ENCODE results near the gene TESK1. TPM values are rescaled to one million over a fixed set of nuclear protein-coding genes. Genes with fewer than 3 reads are reported as not detected.

The TESK1 gene
- total RNA-seq, 4 donors from 2014 or later: 23.2 to 44.3 (median 37.6) TPM

GRCh38 chr9:35606138-35606504 is 1.1 kb downstream of the TESK1 start:
- Histone ChIP-seq H3K27me3 (no peaks in the 10 kb centered on the region), H3K27ac (no peak overlapping the region), H3K9me3 (no peaks in the 10 kb centered on the region), H3K4me3 (replicated peaks in 1 of 3) (peak overlapping the region; percentile 30 to 91 (median 53)), H3K4me1 (peaks cover 12 to 21% of the 10 kb centered on the region in 2 donors), H3K36me3 (peaks cover 17 to 19% of the 10 kb centered on the region in 2 donors)
- 7 to 8% methylated on average over 5 of the region's 5 CpGs for WGBS, 2 donors
- TF ChIP-seq CTCF (IDR thresholded peaks at IDR 0.05): no peak
- no peak for TF ChIP-seq POLR2A (IDR thresholded peaks at IDR 0.05)
- intact Hi-C loops (cut with DNase I): loop anchor here (5.0 kb wide), 1 partner anchor 41 kb away; no protein-coding TSS in a partner anchor
- no peak for DNase-seq

- H3K27me3 ChIP-seq: no peaks in the 10 kb centered on the region
- H3K4me3 ChIP-seq (replicated peaks in 1 of 3): no peak overlapping the region
- H3K36me3 ChIP-seq: peaks cover 17 to 19% of the 10 kb centered on the region in 2 donors
- intact Hi-C loops (cut with DNase I): loop anchor here (5.0 kb wide), 1 partner anchor 41 kb away; no protein-coding TSS in a partner anchor
- H3K4me1 ChIP-seq: peaks cover 12 to 21% of the 10 kb centered on the region in 2 donors
- TF ChIP-seq CTCF (IDR thresholded peaks at IDR 0.05): no peak
- TF ChIP-seq POLR2A (IDR thresholded peaks at IDR 0.05): no peak
- no peak for DNase-seq
- H3K27ac ChIP-seq: no peak overlapping the region
- H3K9me3 ChIP-seq: no peaks in the 10 kb centered on the region
- WGBS, 2 donors: 88 to 90% methylated on average over 7 of the region's 7 CpGs
Measured at GRCh38 chr9:35606726-35607125, 1.7 kb downstream of the TESK1 start.

DNA sequence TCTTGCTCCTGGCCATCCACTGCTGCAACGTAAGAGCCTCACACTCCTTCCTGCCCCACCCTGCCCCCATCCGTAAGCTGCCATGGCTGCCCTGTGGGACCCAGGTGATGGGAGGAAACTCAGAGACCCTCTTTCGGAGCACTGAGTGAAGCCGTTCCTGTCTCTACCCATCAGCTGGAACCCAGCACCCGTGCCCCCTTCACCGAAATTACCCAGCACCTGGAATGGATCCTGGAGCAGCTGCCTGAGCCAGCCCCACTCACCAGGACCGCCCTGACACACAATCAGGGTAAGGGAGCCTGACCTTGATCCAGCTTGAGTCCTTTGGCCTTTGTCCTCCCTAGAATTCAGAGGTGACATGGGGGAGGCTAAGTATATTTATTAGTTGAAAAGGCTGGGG is 3.2 kb downstream of the TESK1 start:
- no peak for DNase-seq
- no peak overlapping the region for H3K4me3 ChIP-seq (replicated peaks in 1 of 3)
- H3K27me3 ChIP-seq: no peaks in the 10 kb centered on the region
- H3K9me3 ChIP-seq: no peaks in the 10 kb centered on the region
- 92% methylated on average over 7 of the region's 7 CpGs for WGBS, 2 donors
- no peak overlapping the region for H3K27ac ChIP-seq
- H3K36me3 ChIP-seq: peaks cover 17 to 19% of the 10 kb centered on the region in 2 donors
- H3K4me1 ChIP-seq: peaks cover 10 to 16% of the 10 kb centered on the region in 2 donors
- intact Hi-C loops (cut with DNase I): loop anchor here (5.0 kb wide), 1 partner anchor 39 kb away; no protein-coding TSS in a partner anchor
- no peak for TF ChIP-seq POLR2A (IDR thresholded peaks at IDR 0.05)
- no peak for TF ChIP-seq CTCF (IDR thresholded peaks at IDR 0.05)

- TF ChIP-seq CTCF (IDR thresholded peaks at IDR 0.05) (no peak), POLR2A (IDR thresholded peaks at IDR 0.05) (no peak)
- H3K27ac ChIP-seq: no peak overlapping the region
- peaks cover 17 to 19% of the 10 kb centered on the region in 2 donors for H3K36me3 ChIP-seq
- 93 to 94% methylated on average over 22 to 27 of the region's 31 CpGs for WGBS, 2 donors
- H3K9me3 ChIP-seq: no peaks in the 10 kb centered on the region
- intact Hi-C loops (cut with DNase I): loop anchor here (5.0 kb wide), 1 partner anchor 38 kb away; no protein-coding TSS in a partner anchor
- DNase-seq: no peak
- peaks cover 9 to 12% of the 10 kb centered on the region in 2 donors for H3K4me1 ChIP-seq
- H3K27me3 ChIP-seq: no peaks in the 10 kb centered on the region
- H3K4me3 ChIP-seq (replicated peaks in 1 of 3): no peak overlapping the region
Measured at GRCh38 chr9:35609001-35609819, 4.1 kb downstream of the TESK1 start.

DNA sequence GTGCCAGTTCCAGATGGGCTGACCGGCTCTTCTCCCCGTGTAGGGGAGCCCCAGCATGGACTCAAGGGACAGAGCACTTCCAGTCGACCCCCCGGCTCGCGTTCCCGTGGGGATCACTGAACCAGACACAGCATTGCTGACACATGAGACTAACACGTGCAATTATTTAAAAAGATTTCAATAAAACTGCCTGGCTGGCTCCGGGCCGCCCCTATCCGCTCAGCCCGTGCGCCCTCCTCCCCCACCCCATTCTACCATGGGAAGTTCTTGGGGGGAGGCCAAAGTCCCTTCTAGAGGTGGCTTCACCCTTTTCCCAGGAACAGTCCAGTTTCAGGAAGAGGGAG is 4.7 kb downstream of the TESK1 start:
- Histone ChIP-seq H3K4me3 (replicated peaks in 1 of 3) (no peak overlapping the region), H3K27me3 (no peaks in the 10 kb centered on the region), H3K36me3 (peaks cover 17 to 19% of the 10 kb centered on the region in 2 donors), H3K9me3 (no peaks in the 10 kb centered on the region), H3K27ac (no peak overlapping the region), H3K4me1 (peaks cover 9 to 12% of the 10 kb centered on the region in 2 donors)
- TF ChIP-seq POLR2A (IDR thresholded peaks at IDR 0.05) (no peak), CTCF (IDR thresholded peaks at IDR 0.05) (no peak)
- WGBS, 2 donors: 90 to 91% methylated on average over 13 of the region's 13 CpGs
- DNase-seq: no peak
- intact Hi-C loops (cut with DNase I): loop anchor here (5.0 kb wide), 1 partner anchor 38 kb away; no protein-coding TSS in a partner anchor

Data from thyroid gland (tissue), 4 donors.